Measurements from ENCODE around the gene STX17.

STX17 gene

DNA sequence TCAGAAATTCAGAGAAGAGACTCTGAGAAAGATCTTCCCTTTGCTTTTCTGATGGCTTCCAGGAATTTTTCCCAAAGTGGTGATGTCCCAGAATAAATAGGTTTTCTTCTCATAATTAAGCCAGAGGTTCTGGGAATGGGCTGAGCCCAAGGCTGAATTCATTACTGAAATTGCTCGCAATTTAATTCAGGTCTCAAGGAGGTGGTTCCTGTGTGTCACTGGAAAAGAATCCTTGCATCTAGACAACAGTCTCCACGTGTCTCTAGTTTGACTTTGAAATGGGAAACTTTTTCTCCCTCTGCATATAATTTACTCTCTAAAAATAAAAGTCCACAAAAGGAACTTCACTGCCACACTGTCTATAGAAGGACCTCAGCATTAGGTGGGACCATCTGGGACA is 27.8 kb upstream of the STX17 start:
- TF ChIP-seq SP1 (IDR thresholded peaks at IDR 0.05) = no peak
- TF ChIP-seq FOXA1 (IDR thresholded peaks at IDR 0.05) = no peak
- TF ChIP-seq HDGF (IDR thresholded peaks at IDR 0.05; ENCODE audit: borderline replicate concordance) = no peak
- TF ChIP-seq, protein P1, sequence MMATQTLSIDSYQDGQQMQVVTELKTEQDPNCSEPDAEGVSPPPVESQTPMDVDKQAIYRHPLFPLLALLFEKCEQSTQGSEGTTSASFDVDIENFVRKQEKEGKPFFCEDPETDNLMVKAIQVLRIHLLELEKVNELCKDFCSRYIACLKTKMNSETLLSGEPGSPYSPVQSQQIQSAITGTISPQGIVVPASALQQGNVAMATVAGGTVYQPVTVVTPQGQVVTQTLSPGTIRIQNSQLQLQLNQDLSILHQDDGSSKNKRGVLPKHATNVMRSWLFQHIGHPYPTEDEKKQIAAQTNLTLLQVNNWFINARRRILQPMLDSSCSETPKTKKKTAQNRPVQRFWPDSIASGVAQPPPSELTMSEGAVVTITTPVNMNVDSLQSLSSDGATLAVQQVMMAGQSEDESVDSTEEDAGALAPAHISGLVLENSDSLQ (IDR thresholded peaks at IDR 0.05) = no peak
- TF ChIP-seq NFRKB (IDR thresholded peaks at IDR 0.05) = no peak
- no peak for TF ChIP-seq L3MBTL2 (conservative IDR thresholded peaks at IDR 0.05)
- TF ChIP-seq LEF1 (IDR thresholded peaks at IDR 0.05; ENCODE audit: borderline replicate concordance) = no peak
- TF ChIP-seq ELF4 (IDR thresholded peaks at IDR 0.05) = no peak
- TF ChIP-seq TARDBP (IDR thresholded peaks at IDR 0.05) = no peak
- no peak for TF ChIP-seq FOXM1 (IDR thresholded peaks at IDR 0.05; ENCODE audit: borderline replicate concordance)
- TF ChIP-seq FOXK2 (IDR thresholded peaks at IDR 0.05) = no peak
- POLR2A ChIA-PET = no interaction called here
- CTCF ChIA-PET = no interaction called here
- no peak for DNase-seq (ENCODE audit: extremely low spot score)

DNA sequence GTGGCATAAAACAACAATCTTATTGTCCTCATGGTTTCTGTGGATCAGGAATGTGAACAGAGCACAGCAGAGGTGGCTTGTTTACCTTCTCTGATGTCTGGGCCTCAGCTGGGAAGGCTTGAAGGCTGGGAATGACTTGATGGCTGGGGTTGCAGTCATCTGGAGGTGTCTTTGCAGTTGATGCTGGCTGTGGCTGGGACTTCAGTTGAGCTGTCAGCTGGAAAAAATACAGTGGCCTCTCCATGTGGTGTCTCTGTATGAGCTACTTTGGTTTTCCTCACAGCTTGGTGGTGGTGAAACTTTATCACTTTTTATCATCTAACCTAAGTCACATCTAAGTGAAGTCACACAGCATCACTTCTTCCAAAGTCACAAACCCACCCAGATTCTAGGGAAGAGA is 24.7 kb upstream of the STX17 start:
- ChIA-PET POLR2A (no interaction called here), CTCF (no interaction called here)
- no peak for DNase-seq (ENCODE audit: extremely low spot score)
- no peak for TF ChIP-seq BHLHE40 (IDR thresholded peaks at IDR 0.05; ENCODE audit: borderline replicate concordance)
- no peak for TF ChIP-seq FOXM1 (IDR thresholded peaks at IDR 0.05; ENCODE audit: borderline replicate concordance)
- TF ChIP-seq ELF4 (IDR thresholded peaks at IDR 0.05) = no peak
- TF ChIP-seq CTBP1 (IDR thresholded peaks at IDR 0.05; ENCODE audit: borderline replicate concordance) = no peak
- TF ChIP-seq LEF1 (IDR thresholded peaks at IDR 0.05; ENCODE audit: borderline replicate concordance) = no peak
- TF ChIP-seq ARNT (IDR thresholded peaks at IDR 0.05) = no peak
- TF ChIP-seq, protein P1 (IDR thresholded peaks at IDR 0.05) = no peak
- no peak for TF ChIP-seq ZNF384 (IDR thresholded peaks at IDR 0.05)
- no peak for TF ChIP-seq TARDBP (IDR thresholded peaks at IDR 0.05)
- TF ChIP-seq SUZ12 (IDR thresholded peaks at IDR 0.05) = no peak
- TF ChIP-seq FOXA1 (IDR thresholded peaks at IDR 0.05) = no peak
- TF ChIP-seq FOXK2 (IDR thresholded peaks at IDR 0.05) = no peak
- no peak for TF ChIP-seq SP1 (IDR thresholded peaks at IDR 0.05)
- TF ChIP-seq L3MBTL2 (conservative IDR thresholded peaks at IDR 0.05) = no peak
- no peak for TF ChIP-seq NFRKB (IDR thresholded peaks at IDR 0.05)
- no peak for TF ChIP-seq HDGF (IDR thresholded peaks at IDR 0.05; ENCODE audit: borderline replicate concordance)

DNA sequence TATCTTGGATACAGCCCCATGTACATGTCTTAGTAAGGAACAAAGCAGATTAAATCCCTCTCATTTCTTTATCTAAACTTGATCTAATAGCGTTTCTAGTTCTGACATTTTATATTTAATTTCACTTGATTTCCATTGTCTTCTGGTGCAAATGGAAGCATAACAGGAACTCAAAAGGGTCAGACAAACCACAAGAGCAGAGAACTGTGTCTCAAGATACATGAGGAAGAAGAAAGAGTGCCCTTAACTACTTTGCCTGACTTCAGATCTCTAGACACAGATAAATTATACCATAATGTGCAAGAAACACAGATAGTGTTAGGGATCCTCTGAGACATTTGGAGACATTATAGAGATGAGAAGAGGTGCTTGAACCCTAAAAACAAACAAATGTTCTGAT is 20.7 kb upstream of the STX17 start:
- no peak for DNase-seq (ENCODE audit: extremely low spot score)
- POLR2A ChIA-PET = no interaction called here
- CTCF ChIA-PET = no interaction called here
- TF ChIP-seq FOXA1 (IDR thresholded peaks at IDR 0.05) = no peak
- TF ChIP-seq SP1 (IDR thresholded peaks at IDR 0.05) = no peak
- no peak for TF ChIP-seq FOXM1 (IDR thresholded peaks at IDR 0.05; ENCODE audit: borderline replicate concordance)
- TF ChIP-seq NFRKB (IDR thresholded peaks at IDR 0.05) = no peak
- no peak for TF ChIP-seq LEF1 (IDR thresholded peaks at IDR 0.05; ENCODE audit: borderline replicate concordance)
- no peak for TF ChIP-seq ELF4 (IDR thresholded peaks at IDR 0.05)
- TF ChIP-seq SUZ12 (IDR thresholded peaks at IDR 0.05) = no peak
- TF ChIP-seq, protein P1 (IDR thresholded peaks at IDR 0.05) = no peak
- TF ChIP-seq ARNT (IDR thresholded peaks at IDR 0.05) = no peak
- TF ChIP-seq FOXK2 (IDR thresholded peaks at IDR 0.05) = no peak
- TF ChIP-seq TARDBP (IDR thresholded peaks at IDR 0.05) = no peak

DNA sequence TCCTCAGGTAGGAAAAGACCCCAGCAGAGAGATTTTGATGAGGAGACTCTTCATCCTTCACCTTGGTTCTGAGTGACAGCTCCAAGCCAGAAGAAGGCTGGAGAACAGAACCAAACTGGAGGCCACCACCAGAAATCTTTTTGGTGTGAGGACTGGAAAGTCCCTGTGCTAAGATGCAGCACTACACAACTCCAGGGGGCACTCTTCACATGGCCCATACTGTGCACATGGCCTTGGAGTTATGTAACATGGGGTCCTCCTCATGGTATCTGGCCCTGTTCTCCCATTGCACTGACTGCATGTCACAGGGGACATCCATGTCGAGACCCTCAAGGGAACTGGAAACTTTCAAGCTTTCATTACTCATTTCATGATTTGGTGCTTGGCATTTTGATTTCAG is 17.3 kb upstream of the STX17 start:
- ChIA-PET CTCF (no interaction called here), POLR2A (no interaction called here)
- DNase-seq (ENCODE audit: extremely low spot score) = no peak
- TF ChIP-seq SUZ12 (IDR thresholded peaks at IDR 0.05) (no peak), FOXK2 (IDR thresholded peaks at IDR 0.05) (no peak), CTBP1 (IDR thresholded peaks at IDR 0.05; ENCODE audit: borderline replicate concordance) (no peak), LEF1 (IDR thresholded peaks at IDR 0.05; ENCODE audit: borderline replicate concordance) (no peak), ELF4 (IDR thresholded peaks at IDR 0.05) (no peak), ZNF384 (IDR thresholded peaks at IDR 0.05) (no peak), FOXA1 (IDR thresholded peaks at IDR 0.05) (no peak)
- TF ChIP-seq, protein P1 (IDR thresholded peaks at IDR 0.05) = no peak

DNA sequence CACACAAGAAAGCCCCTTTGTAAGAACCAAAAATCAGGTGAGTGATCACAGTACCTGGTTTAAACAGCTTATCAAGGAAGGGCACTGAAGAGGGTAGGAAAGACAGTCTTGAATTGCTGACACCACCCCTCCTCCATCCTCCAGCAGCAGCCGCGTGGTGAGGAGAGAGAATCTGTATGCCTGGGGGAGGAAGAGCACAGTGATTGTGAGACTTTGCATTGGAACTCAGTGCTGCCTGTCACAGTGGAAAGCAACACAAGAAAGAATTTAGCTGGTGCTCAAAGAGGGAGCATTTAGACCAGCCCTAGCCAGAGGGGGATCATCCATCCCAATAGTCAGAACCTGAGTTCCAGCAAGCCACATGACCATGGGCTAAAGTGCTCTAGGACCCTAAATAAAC is 11.6 kb upstream of the STX17 start:
- no peak for TF ChIP-seq TARDBP (IDR thresholded peaks at IDR 0.05)
- no peak for TF ChIP-seq ELF4 (IDR thresholded peaks at IDR 0.05)
- TF ChIP-seq L3MBTL2 (conservative IDR thresholded peaks at IDR 0.05) = no peak
- TF ChIP-seq CTBP1 (IDR thresholded peaks at IDR 0.05; ENCODE audit: borderline replicate concordance) = no peak
- TF ChIP-seq SP1 (IDR thresholded peaks at IDR 0.05) = no peak
- TF ChIP-seq FOXM1 (IDR thresholded peaks at IDR 0.05; ENCODE audit: borderline replicate concordance) = no peak
- TF ChIP-seq, protein P1 (IDR thresholded peaks at IDR 0.05) = no peak
- no peak for TF ChIP-seq NFRKB (IDR thresholded peaks at IDR 0.05)
- no peak for TF ChIP-seq FOXK2 (IDR thresholded peaks at IDR 0.05)
- no peak for TF ChIP-seq FOXA1 (IDR thresholded peaks at IDR 0.05)
- no peak for TF ChIP-seq HDGF (IDR thresholded peaks at IDR 0.05; ENCODE audit: borderline replicate concordance)
- no peak for TF ChIP-seq LEF1 (IDR thresholded peaks at IDR 0.05; ENCODE audit: borderline replicate concordance)
- no peak for TF ChIP-seq ARNT (IDR thresholded peaks at IDR 0.05)
- no peak for TF ChIP-seq ZNF384 (IDR thresholded peaks at IDR 0.05)
- DNase-seq (ENCODE audit: extremely low spot score) = no peak
- POLR2A ChIA-PET = no interaction called here
- CTCF ChIA-PET = no interaction called here

Data from HEK293T (cell line).